Measurements from ENCODE around the gene ATP6V0E1.
"Not testable (repeated sequence)": the region's sequence is repeated elsewhere in the genome, so short reads cannot be mapped to it uniquely, and the experiment has no call there.

Gene ATP6V0E1

GRCh38 chr5:173025651-173026050 is 42.1 kb downstream of the ATP6V0E1 start:
- no peak overlapping the region for H3K27ac ChIP-seq (ENCODE audit: low read length)
- H3K4me3 ChIP-seq (ENCODE audit: low read length): no peak overlapping the region

DNA sequence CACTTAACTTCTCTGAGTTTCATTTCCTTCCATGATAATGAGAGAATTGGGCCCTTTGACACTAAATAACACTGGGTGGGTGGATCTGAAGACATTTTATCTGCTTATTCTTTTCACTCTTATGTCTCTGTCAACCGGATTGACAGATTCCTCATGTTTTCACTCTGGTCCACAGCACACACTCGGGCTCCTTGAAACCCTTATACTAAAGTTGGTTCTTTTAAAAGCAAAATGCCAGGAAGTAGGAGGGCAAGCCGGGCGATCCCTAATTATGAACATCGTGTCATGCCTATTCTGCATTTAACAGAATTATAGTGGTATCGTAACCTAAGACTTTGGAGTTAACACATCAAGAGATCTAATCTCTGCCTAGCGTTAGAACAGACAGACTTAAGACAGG is 44.3 kb downstream of the ATP6V0E1 start:
- Histone ChIP-seq H3K9me3 (ENCODE audit: insufficient read depth, low read depth, low read length) (no peaks in the 10 kb centered on the region), H3K27me3 (ENCODE audit: insufficient read depth, low read length) (no peaks in the 10 kb centered on the region), H3K9ac (ENCODE audit: low read depth, low read length) (no peak overlapping the region), H3K36me3 (ENCODE audit: insufficient read depth, low read depth, low read length) (peaks cover 7% of the 10 kb centered on the region; the same call in 1 of the 2 replicates), H3K27ac (ENCODE audit: low read length) (no peak overlapping the region), H3K4me3 (ENCODE audit: low read length) (no peak overlapping the region), H3K4me1 (ENCODE audit: insufficient read depth, low read length) (peaks cover 7% of the 10 kb centered on the region; the same call in 1 of the 2 replicates)

More at GRCh38 chr5:173025651-173026050, 42.1 kb downstream of the ATP6V0E1 start:
- H3K36me3 ChIP-seq (ENCODE audit: insufficient read depth, low read depth, low read length): peaks cover 17% of the 10 kb centered on the region
- peaks cover 7% of the 10 kb centered on the region; the same call in 1 of the 2 replicates for H3K4me1 ChIP-seq (ENCODE audit: insufficient read depth, low read length)
- H3K9me3 ChIP-seq (ENCODE audit: insufficient read depth, low read depth, low read length): no peaks in the 10 kb centered on the region
- no peak overlapping the region for H3K9ac ChIP-seq (ENCODE audit: low read depth, low read length)
- no peaks in the 10 kb centered on the region for H3K27me3 ChIP-seq (ENCODE audit: insufficient read depth, low read length)

GRCh38 chr5:173028811-173029327 is 45.3 kb downstream of the ATP6V0E1 start:
- H3K9me3 ChIP-seq (ENCODE audit: insufficient read depth, low read depth, low read length): no peaks in the 10 kb centered on the region
- H3K27ac ChIP-seq (ENCODE audit: low read length): no peak overlapping the region
- H3K27me3 ChIP-seq (ENCODE audit: insufficient read depth, low read length): no peaks in the 10 kb centered on the region
- peaks cover 7% of the 10 kb centered on the region; the same call in 1 of the 2 replicates for H3K4me1 ChIP-seq (ENCODE audit: insufficient read depth, low read length)
- no peak overlapping the region for H3K4me3 ChIP-seq (ENCODE audit: low read length)
- no peak overlapping the region for H3K9ac ChIP-seq (ENCODE audit: low read depth, low read length)
- peaks cover 7% of the 10 kb centered on the region; the same call in 1 of the 2 replicates for H3K36me3 ChIP-seq (ENCODE audit: insufficient read depth, low read depth, low read length)

DNA sequence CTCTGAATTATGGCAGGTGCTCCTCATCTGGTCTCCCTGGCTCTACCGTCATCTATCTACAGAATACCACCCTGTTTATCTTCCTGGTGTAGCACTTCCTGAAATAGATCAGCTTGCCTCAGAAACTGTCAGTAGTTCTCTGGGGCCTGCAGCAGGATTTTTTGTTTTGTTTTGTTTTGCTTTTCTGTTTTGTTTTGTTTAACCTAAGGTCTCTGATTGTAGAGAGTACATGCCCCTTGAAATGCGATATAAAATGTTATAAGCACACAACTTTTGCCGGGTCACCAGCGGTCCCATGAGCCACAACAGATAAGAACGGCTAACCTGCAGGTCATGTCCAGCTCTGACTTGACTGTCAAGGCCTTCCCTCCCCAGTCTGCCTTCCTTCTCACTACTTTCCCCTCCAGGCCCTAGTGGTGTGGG is 45.9 kb downstream of the ATP6V0E1 start:
- peaks cover 10% of the 10 kb centered on the region; the same call in 1 of the 2 replicates for H3K36me3 ChIP-seq (ENCODE audit: insufficient read depth, low read depth, low read length)
- H3K4me3 ChIP-seq (ENCODE audit: low read length): no peak overlapping the region
- H3K9ac ChIP-seq (ENCODE audit: low read depth, low read length): no peak overlapping the region
- no peak overlapping the region for H3K27ac ChIP-seq (ENCODE audit: low read length)
- H3K27me3 ChIP-seq (ENCODE audit: insufficient read depth, low read length): no peaks in the 10 kb centered on the region
- peaks cover 7% of the 10 kb centered on the region; the same call in 1 of the 2 replicates for H3K4me1 ChIP-seq (ENCODE audit: insufficient read depth, low read length)
- no peaks in the 10 kb centered on the region for H3K9me3 ChIP-seq (ENCODE audit: insufficient read depth, low read depth, low read length)

GRCh38 chr5:173032096-173032495 is 48.5 kb downstream of the ATP6V0E1 start:
- H3K27ac ChIP-seq (ENCODE audit: low read length); H3K4me3 ChIP-seq (ENCODE audit: low read length); H3K27me3 ChIP-seq (ENCODE audit: insufficient read depth, low read length); H3K9me3 ChIP-seq (ENCODE audit: insufficient read depth, low read depth, low read length); H3K4me1 ChIP-seq (ENCODE audit: insufficient read depth, low read length); H3K9ac ChIP-seq (ENCODE audit: low read depth, low read length): not testable (repeated sequence)
- H3K36me3 ChIP-seq (ENCODE audit: insufficient read depth, low read depth, low read length): peaks cover 15% of the 10 kb centered on the region; the same call in 1 of the 2 replicates

GRCh38 chr5:173032730-173033129 is 49.2 kb downstream of the ATP6V0E1 start:
- Histone ChIP-seq H3K4me1 (ENCODE audit: insufficient read depth, low read length) (peaks cover 7% of the 10 kb centered on the region; the same call in 1 of the 2 replicates), H3K4me3 (ENCODE audit: low read length) (no peak overlapping the region), H3K36me3 (ENCODE audit: insufficient read depth, low read depth, low read length) (peaks cover 13% of the 10 kb centered on the region; the same call in 1 of the 2 replicates), H3K27me3 (ENCODE audit: insufficient read depth, low read length) (no peaks in the 10 kb centered on the region), H3K9me3 (ENCODE audit: insufficient read depth, low read depth, low read length) (no peaks in the 10 kb centered on the region), H3K9ac (ENCODE audit: low read depth, low read length) (no peak overlapping the region), H3K27ac (ENCODE audit: low read length) (no peak overlapping the region)

GRCh38 chr5:173033923-173034322 is 50.4 kb downstream of the ATP6V0E1 start:
- Histone ChIP-seq H3K9ac (ENCODE audit: low read depth, low read length) (no peak overlapping the region), H3K9me3 (ENCODE audit: insufficient read depth, low read depth, low read length) (no peaks in the 10 kb centered on the region), H3K36me3 (ENCODE audit: insufficient read depth, low read depth, low read length) (peaks cover 8% of the 10 kb centered on the region; the same call in 1 of the 2 replicates), H3K4me1 (ENCODE audit: insufficient read depth, low read length) (peaks cover 4% of the 10 kb centered on the region; the same call in 1 of the 2 replicates), H3K27ac (ENCODE audit: low read length) (no peak overlapping the region), H3K4me3 (ENCODE audit: low read length) (no peak overlapping the region), H3K27me3 (ENCODE audit: insufficient read depth, low read length) (no peaks in the 10 kb centered on the region)

DNA sequence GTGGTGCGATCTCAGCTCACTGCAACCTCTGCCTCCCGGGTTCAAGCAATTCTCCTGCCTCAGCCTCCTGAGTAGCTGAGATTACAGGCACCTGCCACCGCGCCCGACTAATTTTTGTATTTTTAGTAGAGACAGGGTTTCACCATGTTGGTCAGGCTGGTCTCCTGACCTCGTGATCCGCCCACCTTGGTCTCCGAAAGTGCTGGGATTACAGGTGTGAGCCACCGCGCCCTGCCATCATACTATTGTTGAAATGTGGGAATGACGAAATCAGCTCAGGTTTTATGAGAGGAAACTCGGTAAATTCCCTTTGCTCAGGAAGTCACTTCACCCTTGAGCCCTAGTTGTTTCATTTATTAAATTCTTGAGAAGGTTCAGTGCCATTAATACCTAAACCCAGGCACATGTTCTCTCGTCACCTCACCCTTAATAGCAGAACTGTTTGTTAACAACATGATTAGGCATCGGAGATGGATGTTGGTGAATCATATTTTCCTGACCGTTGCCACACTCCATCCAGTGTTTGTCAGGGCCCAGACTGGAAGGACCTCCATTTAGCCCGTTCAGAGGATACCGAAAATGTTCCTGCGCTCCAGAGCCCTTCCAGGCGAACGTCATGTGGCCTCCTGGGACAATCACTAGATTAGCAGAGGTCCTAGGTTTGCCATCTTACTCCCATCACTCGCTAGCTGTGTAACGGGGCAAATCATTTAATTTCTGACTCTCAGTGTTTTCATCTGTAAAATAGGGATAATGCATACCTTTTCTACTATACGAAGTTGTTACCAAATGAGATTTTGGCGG is 52.5 kb downstream of the ATP6V0E1 start:
- Histone ChIP-seq H3K36me3 (ENCODE audit: insufficient read depth, low read depth, low read length) (peaks cover 8% of the 10 kb centered on the region; the same call in 1 of the 2 replicates), H3K4me3 (ENCODE audit: low read length) (no peak overlapping the region), H3K9me3 (ENCODE audit: insufficient read depth, low read depth, low read length) (no peaks in the 10 kb centered on the region; the same call in 1 of the 2 replicates), H3K27ac (ENCODE audit: low read length) (no peak overlapping the region), H3K9ac (ENCODE audit: low read depth, low read length) (no peak overlapping the region), H3K27me3 (ENCODE audit: insufficient read depth, low read length) (no peaks in the 10 kb centered on the region), H3K4me1 (ENCODE audit: insufficient read depth, low read length) (no peaks in the 10 kb centered on the region)

DNA sequence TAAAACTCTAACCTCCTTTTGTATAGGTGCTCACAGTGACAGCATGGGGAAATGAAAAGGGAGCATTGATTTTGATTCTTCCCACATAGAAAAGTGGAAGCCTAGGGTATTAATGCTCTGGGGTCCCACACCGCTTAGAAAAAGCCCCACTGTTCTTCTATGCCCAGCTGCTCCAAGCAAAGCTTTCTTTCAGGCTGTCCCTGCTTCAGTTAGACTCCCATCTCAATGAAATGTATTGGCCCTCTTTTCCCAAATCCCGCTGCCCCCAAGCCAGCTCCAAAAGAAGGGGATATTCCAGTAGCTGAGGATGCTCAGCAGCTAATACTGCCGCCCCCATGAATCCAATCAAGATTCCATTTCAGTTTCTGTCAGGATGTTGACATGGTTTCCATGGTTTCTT is 55.6 kb downstream of the ATP6V0E1 start:
- Histone ChIP-seq H3K36me3 (ENCODE audit: insufficient read depth, low read depth, low read length) (peaks cover 8% of the 10 kb centered on the region; the same call in 1 of the 2 replicates), H3K27me3 (ENCODE audit: insufficient read depth, low read length) (no peaks in the 10 kb centered on the region), H3K4me1 (ENCODE audit: insufficient read depth, low read length) (no peaks in the 10 kb centered on the region), H3K27ac (ENCODE audit: low read length) (no peak overlapping the region), H3K9ac (ENCODE audit: low read depth, low read length) (no peak overlapping the region), H3K4me3 (ENCODE audit: low read length) (no peak overlapping the region), H3K9me3 (ENCODE audit: insufficient read depth, low read depth, low read length) (no peaks in the 10 kb centered on the region; the same call in 1 of the 2 replicates)

DNA sequence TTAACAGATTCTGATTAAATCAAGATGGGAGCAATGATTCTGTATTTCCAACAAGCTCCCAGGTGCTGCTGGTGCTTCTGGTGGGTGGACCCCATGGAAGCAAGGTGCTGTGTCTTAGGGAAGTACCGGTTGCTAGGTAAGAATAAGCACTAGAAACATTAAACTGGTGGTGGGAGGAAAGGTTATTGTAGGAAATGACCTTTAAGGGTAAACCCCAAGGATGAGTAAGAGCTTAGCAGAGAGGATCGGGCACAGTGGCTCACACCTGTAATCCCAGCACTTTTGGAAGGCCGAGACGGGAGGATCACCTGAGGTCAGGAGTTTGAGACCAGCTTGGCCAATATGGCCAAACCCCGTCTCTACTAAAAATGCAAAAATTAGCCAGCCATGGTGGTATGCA is 56.4 kb downstream of the ATP6V0E1 start:
- peaks cover under 1% of the 10 kb centered on the region; the same call in 1 of the 2 replicates for H3K36me3 ChIP-seq (ENCODE audit: insufficient read depth, low read depth, low read length)
- H3K9ac ChIP-seq (ENCODE audit: low read depth, low read length): no peak overlapping the region
- H3K4me1 ChIP-seq (ENCODE audit: insufficient read depth, low read length): no peaks in the 10 kb centered on the region
- H3K9me3 ChIP-seq (ENCODE audit: insufficient read depth, low read depth, low read length): no peaks in the 10 kb centered on the region; the same call in 1 of the 2 replicates
- no peaks in the 10 kb centered on the region for H3K27me3 ChIP-seq (ENCODE audit: insufficient read depth, low read length)
- no peak overlapping the region for H3K4me3 ChIP-seq (ENCODE audit: low read length)
- no peak overlapping the region for H3K27ac ChIP-seq (ENCODE audit: low read length)

GRCh38 chr5:173041881-173042762 is 58.6 kb downstream of the ATP6V0E1 start:
- Histone ChIP-seq H3K27ac (ENCODE audit: low read length) (no peak overlapping the region), H3K36me3 (ENCODE audit: insufficient read depth, low read depth, low read length) (no peaks in the 10 kb centered on the region), H3K9me3 (ENCODE audit: insufficient read depth, low read depth, low read length) (no peaks in the 10 kb centered on the region; the same call in 1 of the 2 replicates), H3K9ac (ENCODE audit: low read depth, low read length) (no peak overlapping the region; the same call in 1 of the 2 replicates), H3K4me1 (ENCODE audit: insufficient read depth, low read length) (no peaks in the 10 kb centered on the region), H3K27me3 (ENCODE audit: insufficient read depth, low read length) (no peaks in the 10 kb centered on the region), H3K4me3 (ENCODE audit: low read length) (no peak overlapping the region)
